HG03342 (cell line): ENCODE results near the gene CCR9.

Experiments
- ATAC-seq: cut with Tn5 transposase; IDR thresholded peaks from one replicate; pipeline ENCODE4 v1.9.1; 2021; ENCODE audit warnings: mild to moderate bottlenecking, moderate library complexity; ENCODE audit not compliant: unreplicated experiment

The CCR9 gene

GRCh38 chr3:45932112-45932511 lies 45.8 kb downstream of the CCR9 start:
- ATAC-seq = no peak

- ATAC-seq = no peak
Observed at GRCh38 chr3:45933591-45933990, 47.2 kb downstream of the CCR9 start.

- ATAC-seq = no peak
Observed at GRCh38 chr3:45936261-45936660, 49.9 kb downstream of the CCR9 start.

- no peak for ATAC-seq
Observed at GRCh38 chr3:45937206-45938042, 51.1 kb downstream of the CCR9 start.

GRCh38 chr3:45938043-45938435 lies 51.7 kb downstream of the CCR9 start:
- ATAC-seq = no peak

- no peak for ATAC-seq
Observed at GRCh38 chr3:45938864-45939263, 52.5 kb downstream of the CCR9 start.

- ATAC-seq = no peak
Observed at GRCh38 chr3:45939341-45939771, 53.0 kb downstream of the CCR9 start.

- no peak for ATAC-seq
Observed at GRCh38 chr3:45940004-45940780, 53.8 kb downstream of the CCR9 start.

- no peak for ATAC-seq
Observed at GRCh38 chr3:45940781-45941365, 54.5 kb downstream of the CCR9 start.

GRCh38 chr3:45942051-45942825 lies 55.9 kb downstream of the CCR9 start:
- ATAC-seq = no peak

- ATAC-seq = no peak
Observed at GRCh38 chr3:45943207-45943846, 57.0 kb downstream of the CCR9 start, which contains the start of gene CXCR6. Gene CXCR6 (plus strand): TSS chr3:45943464. CDS start chr3:45946482, 3,018 bp downstream.

GRCh38 chr3:45944830-45945620 lies 58.7 kb downstream of the CCR9 start:
- ATAC-seq = no peak

GRCh38 chr3:45946307-45946706 lies 60.0 kb downstream of the CCR9 start:
- no peak for ATAC-seq

- no peak for ATAC-seq
Observed at GRCh38 chr3:45946875-45947274, 60.5 kb downstream of the CCR9 start.

GRCh38 chr3:45947361-45947760 lies 61.0 kb downstream of the CCR9 start:
- no peak for ATAC-seq

- no peak for ATAC-seq
Observed at GRCh38 chr3:45948311-45948781, 62.0 kb downstream of the CCR9 start.

- ATAC-seq = no peak
Observed at GRCh38 chr3:45948881-45949280, 62.5 kb downstream of the CCR9 start.

- ATAC-seq = no peak
Observed at GRCh38 chr3:45949432-45949831, 63.1 kb downstream of the CCR9 start.

GRCh38 chr3:45950131-45950530 lies 63.8 kb downstream of the CCR9 start:
- ATAC-seq = no peak
